SK-N-SH (cell line): ENCODE measurements around the gene ADD2. TPM values are rescaled to one million over a fixed set of nuclear protein-coding genes. Genes with fewer than 3 reads are reported as not detected.

Experiments used
- CTCF ChIA-PET: fragments of 300-600, 350-600 bp; formaldehyde crosslinking; extraction: SDS; loops from one replicate; lab custom pipeline; 2021; lab: Yijun Ruan, JAX
- POLR2A ChIA-PET: fragments of 350-600 bp; sonication (Branson Sonifier 250); formaldehyde crosslinking; extraction: SDS; loops from one replicate; lab custom pipeline; 2020; ENCODE audit warnings: antibody characterized with exemption, inconsistent platforms; lab: Yijun Ruan, JAX
- DNase-seq: peaks from one replicate; pipeline ENCODE4 v3.0.0; 2012
- H2AFZ ChIP-seq: fragments of 200-600 bp; sonication (generic); 2 replicates; pipeline ENCODE4 v1.8.1; 2016; ENCODE audit warnings: antibody characterized with exemption, mild to moderate bottlenecking, low read depth
- H3F3A ChIP-seq: fragments of 200-600 bp; sonication (generic); replicated peaks from 2 replicates; pipeline ENCODE3; 2016; ENCODE audit warnings: antibody characterized with exemption, mild to moderate bottlenecking; ENCODE audit not compliant: insufficient read depth
- H3K27ac ChIP-seq, 2 experiments: fragments of 200-500 bp in 1 of 2; fragments of 200-600 bp in 1 of 2; sonication (Bioruptor generic) in 1 of 2; sonication (generic), shearing (Covaris generic) in 1 of 2; 2 replicates each; pipeline versions ENCODE4 v1.5.1 to v1.6.1; 2014 to 2016; ENCODE audit warnings: low read depth in 2 of 2, inconsistent platforms in 1 of 2, low read length in 1 of 2, mild to moderate bottlenecking in 1 of 2, mixed read lengths in 1 of 2
- H3K27me3 ChIP-seq: fragments of 200-600 bp; sonication (generic), shearing (Covaris generic); 2 replicates; pipeline ENCODE4 v1.6.1; 2016; ENCODE audit warnings: mixed run types; ENCODE audit not compliant: insufficient read depth
- H3K36me3 ChIP-seq, 2 experiments: fragments of 200-500 bp in 1 of 2; fragments of 200-600 bp in 1 of 2; sonication (Bioruptor generic) in 1 of 2; sonication (generic) in 1 of 2; replicated peaks in 1 of 2; 2 replicates each; pipeline versions ENCODE3 to v1.5.1; 2014 to 2016; ENCODE audit warnings: low read length in 1 of 2, mild to moderate bottlenecking in 1 of 2; ENCODE audit not compliant: insufficient read depth in 2 of 2, control insufficient read depth in 1 of 2
- H3K4me1 ChIP-seq, 2 experiments: fragments of 200-500 bp in 1 of 2; fragments of 200-600 bp in 1 of 2; sonication (Bioruptor generic) in 1 of 2; sonication (generic), shearing (Covaris generic) in 1 of 2; 2 replicates each; pipeline versions ENCODE4 v1.5.1 to v1.6.1; 2014 to 2016; ENCODE audit warnings: low read depth in 1 of 2, low read length in 1 of 2, mixed run types in 1 of 2; ENCODE audit not compliant: insufficient read depth in 2 of 2, control insufficient read depth in 1 of 2
- H3K4me2 ChIP-seq: fragments of 200-600 bp; sonication (generic), shearing (Covaris generic); 2 replicates; pipeline ENCODE4 v1.6.1; 2017; ENCODE audit warnings: mixed run types
- H3K4me3 ChIP-seq, 2 experiments: fragments of 200-500 bp in 1 of 2; fragments of 200-600 bp in 1 of 2; sonication (Bioruptor generic) in 1 of 2; sonication (generic), shearing (Covaris generic) in 1 of 2; 2 replicates each; pipeline versions ENCODE4 v1.5.1 to v1.8.1; 2014 to 2016; ENCODE audit warnings: low read depth in 2 of 2, inconsistent platforms in 1 of 2, low read length in 1 of 2, mild to moderate bottlenecking in 1 of 2, mixed read lengths in 1 of 2, moderate library complexity in 1 of 2
- H3K79me2 ChIP-seq: fragments of 200-600 bp; sonication (generic); 2 replicates; pipeline ENCODE4 v1.8.1; 2017; ENCODE audit warnings: mild to moderate bottlenecking; ENCODE audit not compliant: insufficient read depth
- H3K9ac ChIP-seq: fragments of 200-600 bp; sonication (generic); 2 replicates; pipeline ENCODE4 v1.6.1; 2017; ENCODE audit warnings: mixed run types
- H3K9me2 ChIP-seq: fragments of 200-600 bp; sonication (generic); 2 replicates; pipeline ENCODE4 v1.6.1; 2017; ENCODE audit warnings: mixed run types
- H3K9me3 ChIP-seq: fragments of 200-600 bp; sonication (generic); 2 replicates; pipeline ENCODE4 v1.6.1; 2017; ENCODE audit warnings: mixed run types, mild to moderate bottlenecking, moderate library complexity
- H4K20me1 ChIP-seq: fragments of 200-600 bp; sonication (generic); 2 replicates; pipeline ENCODE4 v1.6.1; 2017; ENCODE audit warnings: mild to moderate bottlenecking, mixed run types; ENCODE audit not compliant: insufficient read depth
- CTCF ChIP-seq: fragments of 200-600 bp; sonication (generic); IDR thresholded peaks from 2 replicates; pipeline ENCODE4 v1.6.1; 2017; ENCODE audit warnings: antibody characterized with exemption, mild to moderate bottlenecking, moderate library complexity
- ELF1 ChIP-seq: IDR thresholded peaks from 2 replicates; pipeline ENCODE4 v1.4.0; 2012
- EP300 ChIP-seq, 2 experiments: IDR thresholded peaks; 2 replicates each; pipeline versions ENCODE4 v1.4.0 to v1.6.1; 2012; ENCODE audit warnings: borderline replicate concordance in 1 of 2, low read depth in 1 of 2, low read length in 1 of 2
- MXI1 ChIP-seq: IDR thresholded peaks from 2 replicates; pipeline ENCODE4 v1.6.1; 2012; ENCODE audit warnings: mild to moderate bottlenecking, low read depth, low read length, improper control_type of control experiment
- NFIC ChIP-seq: IDR thresholded peaks from 2 replicates; pipeline ENCODE4 v1.4.0; 2012; ENCODE audit warnings: borderline replicate concordance
- NRF1 ChIP-seq: IDR thresholded peaks from 2 replicates; pipeline ENCODE4 v1.6.1; 2012; ENCODE audit warnings: low read depth, mild to moderate bottlenecking, low read length
- PBX3 ChIP-seq: IDR thresholded peaks from 2 replicates; pipeline ENCODE4; 2012
- RCOR1 ChIP-seq: fragments of 150-350 bp; IDR thresholded peaks from 2 replicates; pipeline ENCODE4 v1.6.1; 2017; ENCODE audit warnings: antibody characterized with exemption, low read length
- REST ChIP-seq: IDR thresholded peaks from 2 replicates; pipeline ENCODE4 v1.6.1; 2012; ENCODE audit warnings: mild to moderate bottlenecking, low read depth, low read length, moderate library complexity
- RFX5 ChIP-seq: IDR thresholded peaks from 2 replicates; pipeline ENCODE4 v1.6.1; 2012; ENCODE audit warnings: mild to moderate bottlenecking, improper control_type of control experiment, low read length
- TCF12 ChIP-seq: IDR thresholded peaks from 2 replicates; pipeline ENCODE4 v1.4.0; 2012
- TEAD4 ChIP-seq: IDR thresholded peaks from 2 replicates; pipeline ENCODE4 v1.4.0; 2012; ENCODE audit warnings: mild to moderate bottlenecking, borderline replicate concordance; ENCODE audit not compliant: insufficient read depth
- USF2 ChIP-seq: fragments of 150-350 bp; IDR thresholded peaks from 2 replicates; pipeline ENCODE4 v1.6.1; 2017; ENCODE audit warnings: antibody characterized with exemption, low read length, low read depth, borderline replicate concordance
- WGBS: methylation state at CpG from one replicate; pipeline ENCODE4 v1.1.6; 2017; ENCODE audit warnings: low lambda C conversion rate; 5-methylcytosine and 5-hydroxymethylcytosine counted together
- polyA plus RNA-seq, 3 experiments: library from polyadenylated mRNA; depleted of rRNA; stranded (reverse); fragments of >200 nt; gene quantifications; 2 replicates each; pipeline ENCODE4 v1.2.3, GENCODE V29; 2012

Gene ADD2
- polyA plus RNA-seq, 1 of the 3 experiments (the other 2 are of a cell fraction): 0.30 TPM

- Histone ChIP-seq H3K4me1 (peaks cover 0 to 10% of the 10 kb centered on the region in 2 experiments; a peak in 2 of 4 replicates), H3K79me2 (no peaks in the 10 kb centered on the region), H4K20me1 (no peaks in the 10 kb centered on the region), H3K9me2 (no peaks in the 10 kb centered on the region), H3K4me2 (no peak overlapping the region), H2AFZ (no peak overlapping the region), H3F3A (no peaks in the 10 kb centered on the region), H3K27me3 (peaks cover 25% of the 10 kb centered on the region), H3K4me3 (no peak overlapping the region), H3K27ac (no peak overlapping the region), H3K36me3 (no peaks in the 10 kb centered on the region), H3K9me3 (no peaks in the 10 kb centered on the region), H3K9ac (no peak overlapping the region)
- WGBS: 78% methylated on average over 7 of the region's 7 CpGs
- no peak for DNase-seq
- POLR2A ChIA-PET: no interaction called here
- CTCF ChIA-PET: interaction anchor here (1.0 to 1.6 kb wide), 5 partner anchors 25 to 181 kb away, joined by 3 to 5 read pairs (median 3); partner anchors contain the start of gene FIGLA
- TF ChIP-seq PBX3: no peak
- TF ChIP-seq NFIC: no peak
- no peak for TF ChIP-seq EP300 (IDR thresholded peaks at IDR 0.05; ENCODE audit: borderline replicate concordance in 1 of 2, low read depth in 1 of 2, low read length in 1 of 2)
- no peak for TF ChIP-seq REST
- no peak for TF ChIP-seq MXI1
Observed at GRCh38 chr2:70765507-70765906, 2.5 kb downstream of the ADD2 start.

GRCh38 chr2:70759446-70759845 lies 8.6 kb downstream of the ADD2 start:
- 58% methylated on average over 1 of the region's 1 CpG for WGBS
- no peaks in the 10 kb centered on the region for H3K9me2 ChIP-seq

More at GRCh38 chr2:70759446-70759845, 8.6 kb downstream of the ADD2 start:
- no peaks in the 10 kb centered on the region; a peak in 1 of 4 replicates for H3K4me1 ChIP-seq
- no peak overlapping the region for H2AFZ ChIP-seq
- POLR2A ChIA-PET: interaction anchor here (2.2 kb wide), 1 partner anchor 9 kb away, joined by 5 read pairs; the partner anchor contains the start of gene ADD2
- CTCF ChIA-PET: interaction anchor here (0.6 to 2.0 kb wide), 6 partner anchors 8 to 567 kb away, joined by 3 to 7 read pairs (median 4); partner anchors contain the start of gene ADD2
- DNase-seq: no peak
- no peak overlapping the region for H3K27ac ChIP-seq
- H3K4me2 ChIP-seq: no peak overlapping the region
- H3K4me3 ChIP-seq: no peak overlapping the region
- H3K9me3 ChIP-seq: no peaks in the 10 kb centered on the region
- no peak overlapping the region for H3K9ac ChIP-seq
- no peaks in the 10 kb centered on the region for H3K79me2 ChIP-seq
- no peaks in the 10 kb centered on the region; the same call in 1 of the 2 replicates for H3K27me3 ChIP-seq
- H3K36me3 ChIP-seq: no peaks in the 10 kb centered on the region
- no peaks in the 10 kb centered on the region for H3F3A ChIP-seq
- TF ChIP-seq USF2 (no peak), NRF1 (no peak), RFX5 (no peak), RCOR1 (no peak), MXI1 (no peak), TEAD4 (no peak), ELF1 (no peak), EP300 (IDR thresholded peaks at IDR 0.05; ENCODE audit: borderline replicate concordance in 1 of 2, low read depth in 1 of 2, low read length in 1 of 2) (no peak), TCF12 (no peak), NFIC (no peak), CTCF (no peak)
- no peaks in the 10 kb centered on the region for H4K20me1 ChIP-seq
